ENCODE measurements around the gene TMEM39A. TPM values are rescaled to one million over a fixed set of nuclear protein-coding genes. Genes with fewer than 3 reads are reported as not detected.

TMEM39A gene, protein sequence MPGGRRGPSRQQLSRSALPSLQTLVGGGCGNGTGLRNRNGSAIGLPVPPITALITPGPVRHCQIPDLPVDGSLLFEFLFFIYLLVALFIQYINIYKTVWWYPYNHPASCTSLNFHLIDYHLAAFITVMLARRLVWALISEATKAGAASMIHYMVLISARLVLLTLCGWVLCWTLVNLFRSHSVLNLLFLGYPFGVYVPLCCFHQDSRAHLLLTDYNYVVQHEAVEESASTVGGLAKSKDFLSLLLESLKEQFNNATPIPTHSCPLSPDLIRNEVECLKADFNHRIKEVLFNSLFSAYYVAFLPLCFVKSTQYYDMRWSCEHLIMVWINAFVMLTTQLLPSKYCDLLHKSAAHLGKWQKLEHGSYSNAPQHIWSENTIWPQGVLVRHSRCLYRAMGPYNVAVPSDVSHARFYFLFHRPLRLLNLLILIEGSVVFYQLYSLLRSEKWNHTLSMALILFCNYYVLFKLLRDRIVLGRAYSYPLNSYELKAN
- total RNA-seq: 33.7 and 45.6 TPM in 2 replicates

GRCh38 chr3:119463171-119464169, at the start of gene TMEM39A:
TSS of gene TMEM39A (minus strand) at chr3:119463615. CDS start at chr3:119462074, 1,541 bp downstream.
- intact Hi-C loops (cut with micrococcal nuclease): loop anchor here (1.0 to 2.0 kb wide), 11 partner anchors 35 to 886 kb away; partner anchors contain the start of genes CD80, CFAP91, COX17 and GSK3B
- Mint-ChIP-seq H3K9me3 (no peaks in the 10 kb centered on the region), H3K27me3 (no peaks in the 10 kb centered on the region), H3K36me3 (ENCODE audit: low read depth) (peaks cover 42% of the 10 kb centered on the region), H3K4me1 (peaks cover 34% of the 10 kb centered on the region), H3K4me3 (peak within 1 kb of the TSS; percentile 98), H3K27ac (peak within 1 kb of the TSS; percentile 97)
- CTCF ChIA-PET: interaction anchor here (0.6 to 1.6 kb wide), 4 partner anchors 96 to 222 kb away, joined by 3 to 8 read pairs (median 4); partner anchors contain the start of gene CD80
- TF ChIP-seq, protein P1, sequence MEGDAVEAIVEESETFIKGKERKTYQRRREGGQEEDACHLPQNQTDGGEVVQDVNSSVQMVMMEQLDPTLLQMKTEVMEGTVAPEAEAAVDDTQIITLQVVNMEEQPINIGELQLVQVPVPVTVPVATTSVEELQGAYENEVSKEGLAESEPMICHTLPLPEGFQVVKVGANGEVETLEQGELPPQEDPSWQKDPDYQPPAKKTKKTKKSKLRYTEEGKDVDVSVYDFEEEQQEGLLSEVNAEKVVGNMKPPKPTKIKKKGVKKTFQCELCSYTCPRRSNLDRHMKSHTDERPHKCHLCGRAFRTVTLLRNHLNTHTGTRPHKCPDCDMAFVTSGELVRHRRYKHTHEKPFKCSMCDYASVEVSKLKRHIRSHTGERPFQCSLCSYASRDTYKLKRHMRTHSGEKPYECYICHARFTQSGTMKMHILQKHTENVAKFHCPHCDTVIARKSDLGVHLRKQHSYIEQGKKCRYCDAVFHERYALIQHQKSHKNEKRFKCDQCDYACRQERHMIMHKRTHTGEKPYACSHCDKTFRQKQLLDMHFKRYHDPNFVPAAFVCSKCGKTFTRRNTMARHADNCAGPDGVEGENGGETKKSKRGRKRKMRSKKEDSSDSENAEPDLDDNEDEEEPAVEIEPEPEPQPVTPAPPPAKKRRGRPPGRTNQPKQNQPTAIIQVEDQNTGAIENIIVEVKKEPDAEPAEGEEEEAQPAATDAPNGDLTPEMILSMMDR (IDR thresholded peaks at IDR 0.05): no peak
- POLR2A ChIA-PET: interaction anchor here (0.5 to 8.7 kb wide), 29 partner anchors 9 to 631 kb away, joined by 3 to 102 read pairs (median 6); partner anchors contain the start of genes ADPRH, ARHGAP31, B4GALT4 and COX17
- DNase-seq (peak; percentile 99), ATAC-seq (ENCODE audit: low read depth) (peak; percentile 88)

- Mint-ChIP-seq H3K9me3 (no peaks in the 10 kb centered on the region), H3K4me3 (no peak overlapping the region), H3K4me1 (peaks cover 12% of the 10 kb centered on the region), H3K27ac (no peak overlapping the region), H3K36me3 (ENCODE audit: low read depth) (peaks cover 71% of the 10 kb centered on the region), H3K27me3 (no peaks in the 10 kb centered on the region)
- TF ChIP-seq, protein P1 (IDR thresholded peaks at IDR 0.05): no peak
- DNase-seq (no peak), ATAC-seq (ENCODE audit: low read depth) (no peak)
- intact Hi-C loops (cut with micrococcal nuclease): no loop called here
- ChIA-PET CTCF (interaction anchor here (0.6 kb wide), 1 partner anchor 9 kb away, joined by 3 read pairs; no protein-coding TSS in a partner anchor), POLR2A (interaction anchor here (0.5 to 1.0 kb wide), 2 partner anchors 11 to 44 kb away, joined by 3 to 4 read pairs; no protein-coding TSS in a partner anchor)
Measured at GRCh38 chr3:119510690-119511089, 47.3 kb upstream of the TMEM39A start.

- peak overlapping the region; percentile 15 for H3K27ac Mint-ChIP-seq
- DNase-seq: no peak
- TF ChIP-seq, protein P1 (IDR thresholded peaks at IDR 0.05): no peak
- POLR2A ChIA-PET: interaction anchor here (0.6 kb wide), 1 partner anchor 43 kb away, joined by 4 read pairs; no protein-coding TSS in a partner anchor
- no peaks in the 10 kb centered on the region for H3K27me3 Mint-ChIP-seq
- CTCF ChIA-PET: no interaction called here
- peaks cover 12% of the 10 kb centered on the region for H3K4me1 Mint-ChIP-seq
- H3K4me3 Mint-ChIP-seq: no peak overlapping the region
- no peaks in the 10 kb centered on the region for H3K9me3 Mint-ChIP-seq
- intact Hi-C loops (cut with micrococcal nuclease): loop anchor here (2.0 kb wide), 1 partner anchor 14 kb away; no protein-coding TSS in a partner anchor
- ATAC-seq (ENCODE audit: low read depth): no peak
- H3K36me3 Mint-ChIP-seq (ENCODE audit: low read depth): peaks cover 72% of the 10 kb centered on the region
Measured at GRCh38 chr3:119508172-119508845, 44.9 kb upstream of the TMEM39A start.

- Mint-ChIP-seq H3K4me3 (no peak overlapping the region), H3K9me3 (no peaks in the 10 kb centered on the region), H3K36me3 (ENCODE audit: low read depth) (peaks cover 67% of the 10 kb centered on the region), H3K4me1 (peaks cover 12% of the 10 kb centered on the region), H3K27ac (no peak overlapping the region), H3K27me3 (no peaks in the 10 kb centered on the region)
- ChIA-PET CTCF (no interaction called here), POLR2A (interaction anchor here (1.1 kb wide), 1 partner anchor 9 kb away, joined by 5 read pairs; the partner anchor contains the start of gene TIMMDC1)
- intact Hi-C loops (cut with micrococcal nuclease): no loop called here
- ATAC-seq (ENCODE audit: low read depth) (no peak), DNase-seq (no peak)
- TF ChIP-seq, protein P1 (IDR thresholded peaks at IDR 0.05): no peak
Measured at GRCh38 chr3:119507404-119507803, 44.0 kb upstream of the TMEM39A start.

Data from activated B cell treated with CpG ODN at 0.5 μM for 24 hours (primary cell).